Spleen (tissue), 7 donors: ENCODE data around the gene CMKLR1.

ENCODE experiments used
- POLR2A ChIP-seq, 3 donors: fragments of 450-650 bp; IDR thresholded peaks; one replicate each; pipeline ENCODE4 v1.5.1; 2017; ENCODE audit warnings: antibody characterized with exemption in 3 of 3, mild to moderate bottlenecking in 1 of 3
- TF ChIP-seq, protein P1 (sequence below), 11 experiments: fragments of 200-600 bp in 7 of 11; fragments of 450-650 bp in 4 of 11; sonication (generic) in 4 of 11; IDR thresholded peaks in 8 of 11; conservative IDR thresholded peaks in 3 of 11; 1 replicate in 7 of 11; 2 replicates in 4 of 11; pipeline versions ENCODE4 v1.4.0 to v1.8.0; 2016 to 2021; ENCODE audit warnings: antibody characterized with exemption in 11 of 11, inconsistent platforms in 4 of 11, mild to moderate bottlenecking in 1 of 11
- donor health status: DM: no; HTN: no; CAD: no; lungs with moderate emphysema.
- donor health status: DM: no; HTN: no; CAD: no.
- donor health status: DM: no; HTN: no; CAD: no.

DNA sequence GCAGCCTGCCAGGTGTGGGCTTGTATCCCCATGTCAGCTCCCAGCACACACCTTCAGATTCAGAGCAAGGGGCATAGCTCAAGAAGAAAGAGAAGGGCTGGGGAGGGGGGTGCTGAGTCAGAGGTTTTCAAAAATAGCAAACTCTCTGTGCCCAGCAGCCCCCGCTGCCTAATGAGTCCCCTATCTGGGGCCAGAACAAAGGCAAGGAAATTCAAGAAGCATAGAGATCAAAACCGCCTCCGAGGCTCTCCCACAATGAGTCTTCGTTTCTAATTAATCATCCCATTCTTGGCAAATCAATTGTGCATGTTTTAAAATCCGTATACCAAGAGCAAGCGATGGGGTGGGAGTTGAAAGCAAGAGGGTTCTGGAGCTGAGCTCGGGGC, 19.5 kb upstream of the CMKLR1 start:
- TF ChIP-seq POLR2A (IDR thresholded peaks at IDR 0.05) = no peak
- TF ChIP-seq, protein P1, sequence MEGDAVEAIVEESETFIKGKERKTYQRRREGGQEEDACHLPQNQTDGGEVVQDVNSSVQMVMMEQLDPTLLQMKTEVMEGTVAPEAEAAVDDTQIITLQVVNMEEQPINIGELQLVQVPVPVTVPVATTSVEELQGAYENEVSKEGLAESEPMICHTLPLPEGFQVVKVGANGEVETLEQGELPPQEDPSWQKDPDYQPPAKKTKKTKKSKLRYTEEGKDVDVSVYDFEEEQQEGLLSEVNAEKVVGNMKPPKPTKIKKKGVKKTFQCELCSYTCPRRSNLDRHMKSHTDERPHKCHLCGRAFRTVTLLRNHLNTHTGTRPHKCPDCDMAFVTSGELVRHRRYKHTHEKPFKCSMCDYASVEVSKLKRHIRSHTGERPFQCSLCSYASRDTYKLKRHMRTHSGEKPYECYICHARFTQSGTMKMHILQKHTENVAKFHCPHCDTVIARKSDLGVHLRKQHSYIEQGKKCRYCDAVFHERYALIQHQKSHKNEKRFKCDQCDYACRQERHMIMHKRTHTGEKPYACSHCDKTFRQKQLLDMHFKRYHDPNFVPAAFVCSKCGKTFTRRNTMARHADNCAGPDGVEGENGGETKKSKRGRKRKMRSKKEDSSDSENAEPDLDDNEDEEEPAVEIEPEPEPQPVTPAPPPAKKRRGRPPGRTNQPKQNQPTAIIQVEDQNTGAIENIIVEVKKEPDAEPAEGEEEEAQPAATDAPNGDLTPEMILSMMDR (IDR thresholded peaks at IDR 0.05 in 8 of 11, conservative IDR thresholded peaks at IDR 0.05 in 3 of 11) = no peak
